HepG2 (cell line): ENCODE data around the gene NUP85.
A peak's percentile ranks its signal among the peaks of the same experiment; 100 is the strongest.

Source experiments
- ATF7 ChIP-seq, 2 experiments: fragments of 450-650 bp in 1 of 2; sonication (generic) in 1 of 2; formaldehyde crosslinking in 1 of 2; IDR thresholded peaks; 2 replicates each; pipeline versions ENCODE4 v1.4.0 to v1.6.1; 2016 to 2020; ENCODE audit warnings: antibody characterized with exemption in 1 of 2, mild to moderate bottlenecking in 1 of 2, missing genetic modification reagents in 1 of 2
- CTCF ChIP-seq: sonication (generic); formaldehyde crosslinking; IDR thresholded peaks from 2 replicates; pipeline ENCODE4 v1.5.0; 2020; ENCODE audit warnings: mild to moderate bottlenecking, missing genetic modification reagents, moderate library complexity
- ELF1 ChIP-seq: sonication (generic); formaldehyde crosslinking; IDR thresholded peaks from 2 replicates; pipeline ENCODE4 v1.4.0; 2020; ENCODE audit warnings: missing genetic modification reagents
- HDAC6 ChIP-seq: fragments of 200-600 bp; sonication (generic); IDR thresholded peaks from 2 replicates; pipeline ENCODE4 v1.7.0; 2017; ENCODE audit warnings: mild to moderate bottlenecking, antibody characterized with exemption, low read length, low read depth
- KAT8 ChIP-seq: IDR thresholded peaks from 2 replicates; pipeline ENCODE4 v1.6.1; 2016; ENCODE audit warnings: missing genetic modification reagents, missing compliant biosample characterization
- NFIC ChIP-seq: IDR thresholded peaks from 2 replicates; pipeline ENCODE4 v1.6.1; 2012; ENCODE audit warnings: mild to moderate bottlenecking, low read length, inconsistent platforms
- PRDM15 ChIP-seq: sonication (generic); formaldehyde crosslinking; IDR thresholded peaks from 2 replicates; pipeline ENCODE4 v1.4.0; 2020; ENCODE audit warnings: missing genetic modification reagents
- RAD51 ChIP-seq: fragments of 450-650 bp; IDR thresholded peaks from 2 replicates; pipeline ENCODE4 v1.6.1; 2016; ENCODE audit warnings: borderline replicate concordance
- RBFOX2 ChIP-seq: fragments of 200-400 bp; formaldehyde crosslinking; IDR thresholded peaks from 2 replicates; pipeline ENCODE4 v1.6.1; 2017; ENCODE audit warnings: low read depth, mild to moderate bottlenecking, low read length
- RXRA ChIP-seq: sonication (generic); formaldehyde crosslinking; IDR thresholded peaks from 2 replicates; pipeline ENCODE4 v1.5.1; 2020; ENCODE audit warnings: missing genetic modification reagents
- TIGD3 ChIP-seq: sonication (generic); formaldehyde crosslinking; IDR thresholded peaks from 2 replicates; pipeline ENCODE4 v1.5.1; 2020; ENCODE audit warnings: mild to moderate bottlenecking, missing genetic modification reagents, borderline replicate concordance
- ZKSCAN1 ChIP-seq: fragments of 150-350 bp; IDR thresholded peaks from 2 replicates; pipeline ENCODE4 v1.6.1; 2014; ENCODE audit warnings: low read length
- TF ChIP-seq, protein P1 (sequence below): sonication (generic); formaldehyde crosslinking; IDR thresholded peaks from 2 replicates; pipeline ENCODE4 v1.8.1; 2023; ENCODE audit warnings: mild to moderate bottlenecking, missing genetic modification reagents

GRCh38 chr17:75267411-75268232, 62.1 kb downstream of the NUP85 start:
- peak; percentile 29; the same call in 1 of the 2 replicates for TF ChIP-seq ELF1 (CRISPR knock-in tag)
- peak; percentile 91 for TF ChIP-seq CTCF (CRISPR knock-in tag)
- no peak for TF ChIP-seq HDAC6
- no peak; the same call in none of the 2 replicates for TF ChIP-seq RXRA (CRISPR knock-in tag)
- TF ChIP-seq KAT8 (CRISPR knock-in tag), result peak; percentile 77
- no peak for TF ChIP-seq RAD51
- no peak for TF ChIP-seq PRDM15 (CRISPR knock-in tag)
- TF ChIP-seq TIGD3, result peak; percentile 80; the same call in 1 of the 2 replicates
- TF ChIP-seq ATF7 (IDR thresholded peaks at IDR 0.05), result no peak
- TF ChIP-seq ATF7 (CRISPR knock-in tag; IDR thresholded peaks at IDR 0.05), result no peak
- TF ChIP-seq NFIC, result no peak; the same call in 1 of the 2 replicates
- peak; percentile 47; the same call in 1 of the 2 replicates for TF ChIP-seq RBFOX2
- TF ChIP-seq ZKSCAN1, result no peak
- TF ChIP-seq, protein P1, sequence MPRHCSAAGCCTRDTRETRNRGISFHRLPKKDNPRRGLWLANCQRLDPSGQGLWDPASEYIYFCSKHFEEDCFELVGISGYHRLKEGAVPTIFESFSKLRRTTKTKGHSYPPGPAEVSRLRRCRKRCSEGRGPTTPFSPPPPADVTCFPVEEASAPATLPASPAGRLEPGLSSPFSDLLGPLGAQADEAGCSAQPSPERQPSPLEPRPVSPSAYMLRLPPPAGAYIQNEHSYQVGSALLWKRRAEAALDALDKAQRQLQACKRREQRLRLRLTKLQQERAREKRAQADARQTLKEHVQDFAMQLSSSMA (CRISPR knock-in tag), result peak; percentile 85
